Upper lobe of left lung (tissue), 6 donors: Measurements from ENCODE around the gene PLXNA3. TPM values are rescaled to one million over a fixed set of nuclear protein-coding genes. Genes with fewer than 3 reads are reported as not detected.

Experiments
- ATAC-seq, 2 donors: fragments of 200-7000 bp; cut with Tn5 transposase; one replicate each; pipeline ENCODE4 v1.9.1; 2022; ENCODE audit warnings: mild to moderate bottlenecking in 2 of 2, moderate library complexity in 2 of 2; ENCODE audit not compliant: low FRiP score in 2 of 2
- DNase-seq, 2 donors: peaks; one replicate each; pipeline ENCODE4 v3.0.0-alpha.2; 2019 to 2020
- H3K27ac ChIP-seq, 4 donors: fragments of 200-600 bp; sonication (generic); one replicate each; pipeline ENCODE4 v1.5.1; 2016 to 2019
- H3K27me3 ChIP-seq, 4 donors: fragments of 200-600 bp; sonication (generic); one replicate each; pipeline ENCODE4 v1.5.1; 2017 to 2019
- H3K36me3 ChIP-seq, 4 donors: fragments of 200-600 bp; sonication (generic); one replicate each; pipeline ENCODE4 v1.5.1; 2016 to 2019
- H3K4me1 ChIP-seq, 4 donors: fragments of 200-600 bp; sonication (generic); one replicate each; pipeline ENCODE4 v1.5.1; 2018 to 2019
- H3K4me3 ChIP-seq, 4 donors: fragments of 200-600 bp; sonication (generic); one replicate each; pipeline ENCODE4 v1.5.1; 2017 to 2019; ENCODE audit warnings: mild to moderate bottlenecking in 2 of 4, moderate library complexity in 1 of 4
- H3K9me3 ChIP-seq, 4 donors: fragments of 200-600 bp; sonication (generic); one replicate each; pipeline ENCODE4 v1.5.1; 2018 to 2019
- EP300 ChIP-seq, 4 donors: sonication (generic); formaldehyde crosslinking; IDR thresholded peaks; one replicate each; pipeline ENCODE4 v1.5.1; 2017; ENCODE audit warnings: antibody characterized with exemption in 4 of 4, control low read depth in 2 of 4
- POLR2A ChIP-seq, 4 donors: fragments of 450-650 bp; IDR thresholded peaks; one replicate each; pipeline ENCODE4 v1.5.1; 2016 to 2017; ENCODE audit warnings: antibody characterized with exemption in 4 of 4, mild to moderate bottlenecking in 2 of 4
- POLR2AphosphoS5 ChIP-seq, 2 donors: sonication (generic); formaldehyde crosslinking; IDR thresholded peaks; one replicate each; pipeline ENCODE4 v1.5.1; 2017; ENCODE audit warnings: antibody characterized with exemption in 2 of 2
- WGBS, 2 donors: methylation state at CpG; one replicate each; pipeline ENCODE4 v1.1.5; 2017 to 2018; 5-methylcytosine and 5-hydroxymethylcytosine counted together
- total RNA-seq, 6 donors: library from RNA; depleted of rRNA in 4 of 6; stranded (reverse); fragments of >200 nt in 4 of 6; gene quantifications; one replicate each; pipeline versions ENCODE4 v1.1.0 to v1.2.1, GENCODE V29; 2016 to 2021
- TF ChIP-seq, protein P1 (sequence below), 6 experiments: fragments of 450-650 bp in 4 of 6; fragments of 200-600 bp in 2 of 6; sonication (generic) in 2 of 6; IDR thresholded peaks; one replicate each; pipeline ENCODE4 v1.5.1; 2016 to 2019; ENCODE audit warnings: antibody characterized with exemption in 6 of 6
- donor health status: DM: no; HTN: no; CAD: no; lungs with moderate emphysema.
- donor health status: DM: no; HTN: yes; CAD: no; lungs with severe emphysema.

The PLXNA3 gene
- total RNA-seq, 6 donors from 2014 or later = 7.9 to 195 (median 36.3) TPM

DNA sequence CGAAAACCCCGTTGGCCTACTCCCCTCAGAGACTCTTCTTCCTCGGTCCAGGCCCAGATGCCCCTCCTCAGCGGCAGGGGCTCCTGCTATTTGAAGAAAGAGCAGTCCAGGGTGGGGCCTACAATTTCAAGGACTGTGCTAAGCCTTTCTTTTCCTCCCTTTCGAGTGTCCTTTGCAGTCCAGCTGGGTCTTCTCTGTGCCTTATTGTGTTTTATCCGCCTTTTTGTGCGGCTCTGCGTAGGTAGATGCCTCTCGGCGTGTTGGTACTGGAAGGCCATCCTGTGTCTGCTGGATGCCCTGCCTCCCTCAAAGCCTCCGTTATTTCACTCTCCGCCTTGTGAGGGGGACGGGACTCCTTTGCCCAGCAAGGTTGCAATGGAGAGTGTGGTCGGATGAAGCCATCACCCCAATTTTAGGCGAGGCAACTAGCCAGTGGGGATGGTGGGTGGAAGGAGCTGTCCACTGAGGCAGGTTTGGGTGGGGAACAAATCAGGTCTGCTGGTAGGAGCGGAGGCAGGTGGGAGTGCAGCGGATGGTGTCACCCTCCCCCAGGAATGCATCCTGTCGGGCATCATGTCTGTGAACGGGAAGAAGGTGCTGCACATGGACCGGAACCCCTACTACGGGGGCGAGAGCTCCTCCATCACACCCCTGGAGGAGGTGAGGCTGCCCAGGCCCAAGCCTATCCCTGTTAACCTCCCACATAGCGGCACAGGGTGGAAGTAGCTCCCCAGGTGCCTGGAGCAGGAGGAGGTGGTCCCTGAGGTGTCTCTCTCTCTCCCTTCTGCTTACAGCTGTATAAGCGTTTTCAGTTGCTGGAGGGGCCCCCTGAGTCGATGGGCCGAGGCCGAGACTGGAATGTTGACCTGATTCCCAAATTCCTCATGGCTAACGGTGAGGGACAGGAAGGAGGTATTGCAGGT is 19.8 kb upstream of the PLXNA3 start:
- peaks cover 0 to 4% (median 0%) of the 10 kb centered on the region in 4 donors for H3K9me3 ChIP-seq
- no peaks in the 10 kb centered on the region for H3K27me3 ChIP-seq
- no peak for ATAC-seq
- TF ChIP-seq POLR2A (IDR thresholded peaks at IDR 0.05) (no peak), POLR2AphosphoS5 (IDR thresholded peaks at IDR 0.05) (no peak), EP300 (IDR thresholded peaks at IDR 0.05) (no peak)
- TF ChIP-seq, protein P1, sequence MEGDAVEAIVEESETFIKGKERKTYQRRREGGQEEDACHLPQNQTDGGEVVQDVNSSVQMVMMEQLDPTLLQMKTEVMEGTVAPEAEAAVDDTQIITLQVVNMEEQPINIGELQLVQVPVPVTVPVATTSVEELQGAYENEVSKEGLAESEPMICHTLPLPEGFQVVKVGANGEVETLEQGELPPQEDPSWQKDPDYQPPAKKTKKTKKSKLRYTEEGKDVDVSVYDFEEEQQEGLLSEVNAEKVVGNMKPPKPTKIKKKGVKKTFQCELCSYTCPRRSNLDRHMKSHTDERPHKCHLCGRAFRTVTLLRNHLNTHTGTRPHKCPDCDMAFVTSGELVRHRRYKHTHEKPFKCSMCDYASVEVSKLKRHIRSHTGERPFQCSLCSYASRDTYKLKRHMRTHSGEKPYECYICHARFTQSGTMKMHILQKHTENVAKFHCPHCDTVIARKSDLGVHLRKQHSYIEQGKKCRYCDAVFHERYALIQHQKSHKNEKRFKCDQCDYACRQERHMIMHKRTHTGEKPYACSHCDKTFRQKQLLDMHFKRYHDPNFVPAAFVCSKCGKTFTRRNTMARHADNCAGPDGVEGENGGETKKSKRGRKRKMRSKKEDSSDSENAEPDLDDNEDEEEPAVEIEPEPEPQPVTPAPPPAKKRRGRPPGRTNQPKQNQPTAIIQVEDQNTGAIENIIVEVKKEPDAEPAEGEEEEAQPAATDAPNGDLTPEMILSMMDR (IDR thresholded peaks at IDR 0.05) = no peak
- 43 to 66% methylated on average over 13 to 28 of the region's 28 CpGs for WGBS, 2 donors
- H3K4me1 ChIP-seq = peaks cover 3 to 23% (median 4%) of the 10 kb centered on the region in 4 donors
- no peak for DNase-seq
- peaks cover 0 to 57% (median 29%) of the 10 kb centered on the region in 4 donors for H3K36me3 ChIP-seq
- peak overlapping the region in 3 of 4 donors; percentile 86 to 96 (median 90) for H3K27ac ChIP-seq
- H3K4me3 ChIP-seq = peak overlapping the region; percentile 53 to 84 (median 74)

DNA sequence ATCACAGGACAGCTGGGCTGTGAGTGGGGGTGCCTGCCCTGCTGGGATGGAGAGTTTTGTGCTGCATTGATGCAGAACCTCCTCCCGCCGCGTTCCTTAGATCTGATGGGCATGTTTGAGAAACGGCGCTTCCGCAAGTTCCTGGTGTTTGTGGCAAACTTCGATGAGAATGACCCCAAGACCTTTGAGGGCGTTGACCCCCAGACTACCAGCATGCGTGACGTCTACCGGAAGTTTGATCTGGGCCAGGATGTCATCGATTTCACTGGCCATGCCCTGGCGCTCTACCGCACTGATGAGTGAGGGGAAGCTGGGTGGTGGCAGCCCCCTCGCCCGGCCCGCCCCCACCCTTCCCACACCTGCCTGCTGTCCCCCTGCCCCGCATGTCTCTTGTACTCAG is 18.2 kb upstream of the PLXNA3 start:
- no peaks in the 10 kb centered on the region for H3K27me3 ChIP-seq
- no peak overlapping the region for H3K4me3 ChIP-seq
- DNase-seq (no peak), ATAC-seq (no peak)
- H3K27ac ChIP-seq = no peak overlapping the region
- peaks cover 0 to 41% (median 23%) of the 10 kb centered on the region in 4 donors for H3K36me3 ChIP-seq
- no peak for TF ChIP-seq EP300 (IDR thresholded peaks at IDR 0.05)
- no peak for TF ChIP-seq POLR2A (IDR thresholded peaks at IDR 0.05)
- TF ChIP-seq, protein P1 (IDR thresholded peaks at IDR 0.05) = no peak
- no peak for TF ChIP-seq POLR2AphosphoS5 (IDR thresholded peaks at IDR 0.05)
- WGBS, 2 donors = 81 to 87% methylated on average over 6 to 18 of the region's 18 CpGs
- peaks cover 0 to 4% (median 0%) of the 10 kb centered on the region in 4 donors for H3K9me3 ChIP-seq
- peaks cover 5 to 26% (median 6%) of the 10 kb centered on the region in 4 donors for H3K4me1 ChIP-seq

DNA sequence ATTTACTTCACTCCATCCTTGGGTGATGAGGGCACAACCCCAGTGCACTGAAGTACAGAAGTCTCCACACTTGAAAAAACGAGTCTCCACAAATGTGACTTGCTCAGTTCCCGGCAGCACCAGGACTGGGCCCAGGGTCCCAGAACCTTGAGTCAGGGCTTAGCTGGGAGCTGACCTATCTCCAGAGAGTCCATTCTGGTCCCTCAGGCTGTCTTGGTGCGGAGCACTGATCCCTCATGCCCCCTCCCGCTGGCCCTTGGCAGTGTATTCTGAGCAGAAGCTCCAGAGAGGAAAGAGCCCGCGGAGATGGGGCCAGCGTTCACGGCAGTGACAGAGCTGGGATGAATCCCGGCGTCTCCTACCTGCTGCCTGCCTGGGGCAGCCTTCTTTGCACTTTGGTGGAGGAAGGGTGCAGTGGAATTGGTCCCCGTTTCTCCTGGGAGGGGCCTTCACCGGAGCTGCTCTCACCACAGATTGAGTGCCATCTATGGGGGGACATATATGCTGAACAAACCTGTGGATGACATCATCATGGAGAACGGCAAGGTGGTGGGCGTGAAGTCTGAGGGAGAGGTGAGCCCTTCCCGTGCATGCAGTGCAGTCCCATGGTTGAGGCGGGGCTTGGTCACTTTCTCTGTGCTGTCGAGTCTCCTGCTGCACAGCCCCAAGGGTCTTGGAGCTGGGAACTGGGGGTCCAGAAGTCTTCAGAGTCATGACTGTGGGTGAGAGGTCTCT is 17.3 kb upstream of the PLXNA3 start:
- Histone ChIP-seq H3K36me3 (peaks cover 0 to 35% (median 19%) of the 10 kb centered on the region in 4 donors), H3K27me3 (no peaks in the 10 kb centered on the region), H3K9me3 (peaks cover 0 to 4% (median 0%) of the 10 kb centered on the region in 4 donors), H3K4me3 (no peak overlapping the region), H3K4me1 (peaks cover 9 to 36% (median 10%) of the 10 kb centered on the region in 4 donors), H3K27ac (no peak overlapping the region)
- TF ChIP-seq POLR2AphosphoS5 (IDR thresholded peaks at IDR 0.05) = no peak
- no peak for TF ChIP-seq EP300 (IDR thresholded peaks at IDR 0.05)
- TF ChIP-seq, protein P1 (IDR thresholded peaks at IDR 0.05) = no peak
- TF ChIP-seq POLR2A (IDR thresholded peaks at IDR 0.05) = no peak
- DNase-seq (no peak), ATAC-seq (no peak)
- 87 to 93% methylated on average over 8 to 17 of the region's 17 CpGs for WGBS, 2 donors

DNA sequence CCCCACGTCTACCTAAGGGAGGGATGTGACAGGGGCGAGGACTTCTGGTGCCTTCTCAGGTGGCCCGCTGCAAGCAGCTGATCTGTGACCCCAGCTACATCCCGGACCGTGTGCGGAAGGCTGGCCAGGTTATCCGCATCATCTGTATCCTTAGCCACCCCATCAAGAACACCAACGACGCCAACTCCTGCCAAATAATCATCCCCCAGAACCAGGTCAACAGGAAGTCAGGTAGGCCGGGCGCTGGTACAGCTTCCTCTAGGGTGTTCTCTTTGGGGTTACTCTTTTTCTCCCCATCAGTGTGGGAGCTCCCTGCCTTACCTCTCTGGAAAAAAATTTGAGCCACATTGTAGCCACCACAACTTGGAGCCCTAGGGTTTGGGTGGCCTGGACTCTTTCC is 16.5 kb upstream of the PLXNA3 start:
- DNase-seq = no peak
- WGBS, 2 donors = 90 to 92% methylated on average over 5 to 11 of the region's 11 CpGs
- Histone ChIP-seq H3K9me3 (no peaks in the 10 kb centered on the region), H3K27ac (no peak overlapping the region), H3K36me3 (peaks cover 0 to 39% (median 19%) of the 10 kb centered on the region in 4 donors), H3K4me3 (no peak overlapping the region), H3K27me3 (no peaks in the 10 kb centered on the region), H3K4me1 (peaks cover 6 to 39% (median 10%) of the 10 kb centered on the region in 4 donors)
- ATAC-seq = no peak
- TF ChIP-seq POLR2A (IDR thresholded peaks at IDR 0.05) (no peak), POLR2AphosphoS5 (IDR thresholded peaks at IDR 0.05) (no peak)
- TF ChIP-seq, protein P1 (IDR thresholded peaks at IDR 0.05) = no peak
